GM12878 (cell line): Measurements from ENCODE around the gene RFPL2.

Experiments
- BHLHE40 ChIP-seq, 2 experiments: fragments of 450-650 bp in 1 of 2; IDR thresholded peaks; 2 replicates each; pipeline ENCODE4 v1.6.1; 2011 to 2017; ENCODE audit warnings: low read depth in 2 of 2, borderline replicate concordance in 1 of 2, improper control_type of control experiment in 1 of 2, low read length in 1 of 2, mild to moderate bottlenecking in 1 of 2
- CREB1 ChIP-seq: IDR thresholded peaks from 2 replicates; pipeline ENCODE4 v1.6.1; 2012; ENCODE audit warnings: low read depth, mild to moderate bottlenecking, inconsistent platforms
- CTCF ChIP-seq, 3 experiments: IDR thresholded peaks in 2 of 3; conservative IDR thresholded peaks in 1 of 3; 2 replicates each; pipeline ENCODE4 v1.5.1; 2011; ENCODE audit warnings: low read depth in 3 of 3, low read length in 3 of 3, mild to moderate bottlenecking in 3 of 3, control low read depth in 2 of 3, moderate library complexity in 2 of 3, inconsistent platforms in 1 of 3, mixed read lengths in 1 of 3; ENCODE audit not compliant: control insufficient read depth in 2 of 3, insufficient read depth in 1 of 3; ENCODE audit errors: extremely low read depth in 1 of 3
- FOS ChIP-seq: IDR thresholded peaks from 3 replicates; pipeline ENCODE4 v1.6.1; 2011; ENCODE audit warnings: borderline replicate concordance; ENCODE audit not compliant: insufficient read length; ENCODE audit errors: extremely low read depth
- NRF1 ChIP-seq: conservative IDR thresholded peaks from 2 replicates; pipeline ENCODE4 v1.6.1; 2011; ENCODE audit warnings: mild to moderate bottlenecking, low read depth, low read length, improper control_type of control experiment
- POLR2A ChIP-seq: IDR thresholded peaks from 2 replicates; pipeline ENCODE4 v1.6.1; 2011; ENCODE audit warnings: low read depth, mild to moderate bottlenecking, low read length
- POLR2AphosphoS5 ChIP-seq: IDR thresholded peaks from 2 replicates; pipeline ENCODE4 v1.6.1; 2011; ENCODE audit warnings: mild to moderate bottlenecking, low read length, inconsistent platforms
- RAD51 ChIP-seq: fragments of 450-650 bp; IDR thresholded peaks from 2 replicates; pipeline ENCODE4 v1.6.1; 2016; ENCODE audit warnings: moderate library complexity, mild to moderate bottlenecking, inconsistent platforms

GRCh38 chr22:32199341-32199740 lies 5.5 kb downstream of the RFPL2 start:
- no peak for TF ChIP-seq POLR2A
- no peak for TF ChIP-seq RAD51
- TF ChIP-seq CREB1, result no peak
- TF ChIP-seq NRF1, result no peak
- no peak for TF ChIP-seq FOS
- TF ChIP-seq CTCF (IDR thresholded peaks at IDR 0.05 in 2 of 3, conservative IDR thresholded peaks at IDR 0.05 in 1 of 3; ENCODE audit: control insufficient read depth in 2 of 3, extremely low read depth in 1 of 3, insufficient read depth in 1 of 3, low read depth in 3 of 3, low read length in 3 of 3), result no peak
- TF ChIP-seq BHLHE40 (IDR thresholded peaks at IDR 0.05; ENCODE audit: borderline replicate concordance in 1 of 2, low read depth in 2 of 2, low read length in 1 of 2), result no peak
- no peak for TF ChIP-seq POLR2AphosphoS5
